ENCODE measurements around the gene SLC22A4.

DNA sequence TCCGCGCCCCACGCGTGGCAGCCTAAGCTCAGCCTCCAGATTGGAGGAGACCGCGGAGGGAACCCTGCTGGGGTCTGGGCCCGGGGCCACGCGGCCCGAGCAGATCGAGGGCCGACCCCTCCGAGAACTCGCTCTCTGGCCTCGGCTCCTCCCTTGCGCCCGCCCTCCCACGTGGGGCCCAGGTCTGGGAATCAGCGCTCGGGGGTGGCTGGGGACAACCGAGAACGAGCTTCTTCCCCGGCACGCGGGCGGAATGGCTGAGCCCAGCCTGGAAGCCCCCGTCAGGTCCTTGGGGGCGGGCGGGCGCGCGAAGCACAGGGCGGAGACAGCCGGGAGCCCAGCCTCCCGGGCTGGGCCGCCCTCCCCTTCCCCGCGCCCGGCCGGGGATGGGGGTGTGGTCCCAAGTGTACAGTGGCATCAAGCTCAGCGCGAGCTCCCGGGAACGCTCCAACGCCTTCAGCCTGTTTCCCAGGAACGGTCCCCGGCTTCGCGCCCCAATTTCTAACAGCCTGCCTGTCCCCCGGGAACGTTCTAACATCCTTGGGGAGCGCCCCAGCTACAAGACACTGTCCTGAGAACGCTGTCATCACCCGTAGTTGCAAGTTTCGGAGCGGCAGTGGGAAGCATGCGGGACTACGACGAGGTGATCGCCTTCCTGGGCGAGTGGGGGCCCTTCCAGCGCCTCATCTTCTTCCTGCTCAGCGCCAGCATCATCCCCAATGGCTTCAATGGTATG lies at the start of gene SLC22A4:
- TF ChIP-seq, protein P1, sequence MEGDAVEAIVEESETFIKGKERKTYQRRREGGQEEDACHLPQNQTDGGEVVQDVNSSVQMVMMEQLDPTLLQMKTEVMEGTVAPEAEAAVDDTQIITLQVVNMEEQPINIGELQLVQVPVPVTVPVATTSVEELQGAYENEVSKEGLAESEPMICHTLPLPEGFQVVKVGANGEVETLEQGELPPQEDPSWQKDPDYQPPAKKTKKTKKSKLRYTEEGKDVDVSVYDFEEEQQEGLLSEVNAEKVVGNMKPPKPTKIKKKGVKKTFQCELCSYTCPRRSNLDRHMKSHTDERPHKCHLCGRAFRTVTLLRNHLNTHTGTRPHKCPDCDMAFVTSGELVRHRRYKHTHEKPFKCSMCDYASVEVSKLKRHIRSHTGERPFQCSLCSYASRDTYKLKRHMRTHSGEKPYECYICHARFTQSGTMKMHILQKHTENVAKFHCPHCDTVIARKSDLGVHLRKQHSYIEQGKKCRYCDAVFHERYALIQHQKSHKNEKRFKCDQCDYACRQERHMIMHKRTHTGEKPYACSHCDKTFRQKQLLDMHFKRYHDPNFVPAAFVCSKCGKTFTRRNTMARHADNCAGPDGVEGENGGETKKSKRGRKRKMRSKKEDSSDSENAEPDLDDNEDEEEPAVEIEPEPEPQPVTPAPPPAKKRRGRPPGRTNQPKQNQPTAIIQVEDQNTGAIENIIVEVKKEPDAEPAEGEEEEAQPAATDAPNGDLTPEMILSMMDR (optimal IDR thresholded peaks at IDR 0.05 in 1 of 3, IDR thresholded peaks at IDR 0.05 in 1 of 3, conservative IDR thresholded peaks at IDR 0.05 in 1 of 3; ENCODE audit: extremely low read depth in 1 of 3, insufficient read depth in 2 of 3, low read length in 3 of 3): no peak
- TF ChIP-seq EZH2 (IDR thresholded peaks at IDR 0.05; ENCODE audit: low read length): no peak
